ENCODE results near the gene AASDH. TPM values are rescaled to one million over a fixed set of nuclear protein-coding genes. Genes with fewer than 3 reads are reported as not detected.

The AASDH gene
- total and polyA plus RNA-seq, 7 experiments from 2014 or later = 10.2 to 26.8 (median 15.8) TPM

DNA sequence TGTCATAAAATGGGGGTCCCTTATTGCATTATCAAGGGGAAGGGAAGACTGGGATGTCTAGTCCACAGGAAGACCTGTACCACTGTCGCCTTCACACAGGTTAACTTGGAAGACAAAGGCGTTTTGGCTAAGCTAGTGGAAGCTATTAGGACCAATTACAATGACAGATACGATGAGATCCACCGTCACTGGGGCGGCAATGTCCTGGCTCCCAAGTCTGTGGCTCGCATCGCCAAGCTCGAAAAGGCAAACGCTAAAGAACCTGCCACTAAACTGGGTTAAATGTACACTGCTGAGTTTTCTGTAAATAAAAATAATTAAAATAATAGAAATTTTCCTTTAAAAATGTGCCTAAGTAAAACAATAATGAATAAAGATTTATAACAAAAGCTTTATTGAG, 30.6 kb downstream of the AASDH start:
- peaks cover 0 to 48% (median 20%) of the 10 kb centered on the region in 5 donors for H3K36me3 Mint-ChIP-seq
- Histone ChIP-seq H3K4me1 (ENCODE audit: control insufficient read depth in 2 of 2, insufficient read depth in 2 of 2, low read length in 2 of 2) (no peaks in the 10 kb centered on the region), H3K27me3 (ENCODE audit: control insufficient read depth in 2 of 2, insufficient read depth in 2 of 2, low read length in 2 of 2) (no peaks in the 10 kb centered on the region), H3K4me3 (ENCODE audit: low read length) (no peak overlapping the region), H3K36me3 (ENCODE audit: control insufficient read depth in 2 of 3, insufficient read depth in 3 of 3, low read length in 3 of 3) (no peaks in the 10 kb centered on the region), H3K9me3 (ENCODE audit: control insufficient read depth in 2 of 3, low read length in 3 of 3) (no peaks in the 10 kb centered on the region), H3K27ac (ENCODE audit: low read depth, low read length) (no peak overlapping the region)
- ChIA-PET POLR2A (no interaction called here), CTCF (no interaction called here)
- ATAC-seq = no peak
- no peak overlapping the region for H3K4me3 Mint-ChIP-seq
- no peaks in the 10 kb centered on the region for H3K4me1 Mint-ChIP-seq
- intact Hi-C loops (cut with micrococcal nuclease) = no loop called here
- no peaks in the 10 kb centered on the region for H3K9me3 Mint-ChIP-seq
- no peak overlapping the region for H3K27ac Mint-ChIP-seq
- DNase-seq = no peak
- H3K27me3 Mint-ChIP-seq = no peaks in the 10 kb centered on the region

DNA sequence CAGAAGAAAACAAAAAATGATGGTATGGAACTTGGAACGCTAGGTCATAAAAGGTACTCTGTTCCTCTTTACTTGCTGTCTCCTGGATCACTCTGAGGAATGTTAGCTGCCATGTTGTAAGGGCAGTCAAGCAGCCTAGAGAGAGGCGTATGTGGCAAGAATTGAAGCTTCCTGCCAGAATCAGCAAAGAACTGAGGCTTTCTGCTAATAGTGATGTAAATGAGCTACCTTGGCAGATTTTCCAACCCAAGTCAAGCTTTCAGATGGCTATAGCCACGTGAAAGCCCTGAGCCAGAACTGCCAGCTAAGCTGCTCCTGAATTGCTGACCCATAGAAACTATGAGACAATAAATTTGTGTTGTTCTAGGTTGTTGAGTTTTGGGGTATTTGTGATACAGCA, 38.7 kb downstream of the AASDH start:
- no peak overlapping the region for H3K4me3 Mint-ChIP-seq

DNA sequence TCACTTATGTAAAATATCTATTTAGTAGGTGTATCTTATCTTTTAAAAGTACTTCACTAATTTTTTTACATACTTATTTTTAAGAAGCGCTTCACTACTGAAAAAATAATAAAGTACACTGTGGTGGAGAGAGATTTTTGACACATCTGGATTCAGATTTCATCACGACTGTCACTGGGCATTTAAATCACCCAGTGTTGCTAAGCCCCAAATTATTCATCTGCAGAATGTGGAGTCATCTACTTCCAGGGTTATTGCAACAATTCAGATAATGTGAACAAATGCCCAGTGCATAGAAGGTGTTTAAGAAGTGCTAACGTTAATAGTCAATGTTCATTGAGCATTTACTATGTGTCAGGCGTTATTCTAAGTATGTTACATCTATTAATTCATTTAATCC, 41.8 kb downstream of the AASDH start:
- H3K36me3 ChIP-seq (ENCODE audit: control insufficient read depth in 2 of 3, insufficient read depth in 3 of 3, low read length in 3 of 3) = peaks cover 0 to 9% (median 0%) of the 10 kb centered on the region in 3 experiments
- peaks cover 7 to 37% (median 23%) of the 10 kb centered on the region in 5 donors for H3K36me3 Mint-ChIP-seq
- H3K27ac Mint-ChIP-seq = no peak overlapping the region
- intact Hi-C loops (cut with micrococcal nuclease) = no loop called here
- H3K27me3 ChIP-seq (ENCODE audit: control insufficient read depth in 2 of 2, insufficient read depth in 2 of 2, low read length in 2 of 2) = no peaks in the 10 kb centered on the region
- ChIA-PET POLR2A (interaction anchor here (0.6 kb wide), 1 partner anchor 103 kb away, joined by 4 read pairs; no protein-coding TSS in a partner anchor), CTCF (no interaction called here)
- no peaks in the 10 kb centered on the region for H3K27me3 Mint-ChIP-seq
- no peak overlapping the region for H3K4me3 ChIP-seq (ENCODE audit: low read length)
- no peaks in the 10 kb centered on the region for H3K9me3 Mint-ChIP-seq
- no peak for DNase-seq
- no peaks in the 10 kb centered on the region for H3K4me1 ChIP-seq (ENCODE audit: control insufficient read depth in 2 of 2, insufficient read depth in 2 of 2, low read length in 2 of 2)
- H3K9me3 ChIP-seq (ENCODE audit: control insufficient read depth in 2 of 3, low read length in 3 of 3) = no peaks in the 10 kb centered on the region
- no peak overlapping the region for H3K4me3 Mint-ChIP-seq
- ATAC-seq = no peak
- H3K4me1 Mint-ChIP-seq = peaks cover 0 to 19% (median 7%) of the 10 kb centered on the region in 7 donors
- no peak overlapping the region for H3K27ac ChIP-seq (ENCODE audit: low read depth, low read length)

More for the DNA sequence above, 38.7 kb downstream of the AASDH start:
- H3K36me3 ChIP-seq (ENCODE audit: control insufficient read depth in 2 of 3, insufficient read depth in 3 of 3, low read length in 3 of 3) = peaks cover 0 to 9% (median 0%) of the 10 kb centered on the region in 3 experiments
- H3K9me3 Mint-ChIP-seq = no peaks in the 10 kb centered on the region
- peaks cover 3 to 38% (median 19%) of the 10 kb centered on the region in 5 donors for H3K36me3 Mint-ChIP-seq
- ChIA-PET CTCF (no interaction called here), POLR2A (no interaction called here)
- H3K27ac ChIP-seq (ENCODE audit: low read depth, low read length) = no peak overlapping the region
- no peak for DNase-seq
- no peak for ATAC-seq
- H3K9me3 ChIP-seq (ENCODE audit: control insufficient read depth in 2 of 3, low read length in 3 of 3) = no peaks in the 10 kb centered on the region
- no peak overlapping the region for H3K4me3 ChIP-seq (ENCODE audit: low read length)
- no peaks in the 10 kb centered on the region for H3K4me1 ChIP-seq (ENCODE audit: control insufficient read depth in 2 of 2, insufficient read depth in 2 of 2, low read length in 2 of 2)
- intact Hi-C loops (cut with micrococcal nuclease) = no loop called here
- no peak overlapping the region for H3K27ac Mint-ChIP-seq
- H3K27me3 ChIP-seq (ENCODE audit: control insufficient read depth in 2 of 2, insufficient read depth in 2 of 2, low read length in 2 of 2) = no peaks in the 10 kb centered on the region
- peaks cover 0 to 19% (median 7%) of the 10 kb centered on the region in 7 donors for H3K4me1 Mint-ChIP-seq
- H3K27me3 Mint-ChIP-seq = no peaks in the 10 kb centered on the region

DNA sequence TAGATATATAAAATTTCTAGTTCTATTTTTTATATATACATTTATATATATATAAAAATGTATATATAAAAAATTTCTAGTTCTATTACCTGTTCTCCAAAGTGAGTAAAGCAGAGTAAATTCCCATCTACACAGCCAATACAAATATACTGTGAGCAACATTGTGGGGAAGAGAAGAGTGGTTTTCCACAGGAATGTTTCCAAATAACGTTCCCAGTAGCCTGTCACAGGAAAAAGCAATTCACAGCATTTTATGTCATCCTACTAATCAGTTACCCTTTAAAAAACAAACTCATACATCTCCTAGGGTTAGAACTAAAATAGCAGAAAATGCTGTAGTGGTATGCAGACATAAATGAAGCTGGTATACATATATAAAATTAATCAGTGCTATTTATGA, 44.5 kb downstream of the AASDH start:
- Mint-ChIP-seq H3K4me1 (peaks cover 0 to 5% (median 0%) of the 10 kb centered on the region in 7 donors), H3K27ac (no peak overlapping the region), H3K27me3 (no peaks in the 10 kb centered on the region), H3K36me3 (peaks cover 7 to 42% (median 27%) of the 10 kb centered on the region in 5 donors), H3K9me3 (peaks cover 0 to 3% (median 0%) of the 10 kb centered on the region in 11 donors), H3K4me3 (no peak overlapping the region)
- Histone ChIP-seq H3K27ac (ENCODE audit: low read depth, low read length) (no peak overlapping the region), H3K4me3 (ENCODE audit: low read length) (no peak overlapping the region), H3K9me3 (ENCODE audit: control insufficient read depth in 2 of 3, low read length in 3 of 3) (no peaks in the 10 kb centered on the region), H3K36me3 (ENCODE audit: control insufficient read depth in 2 of 3, insufficient read depth in 3 of 3, low read length in 3 of 3) (peaks cover 0 to 1% (median 0%) of the 10 kb centered on the region in 3 experiments), H3K27me3 (ENCODE audit: control insufficient read depth in 2 of 2, insufficient read depth in 2 of 2, low read length in 2 of 2) (no peaks in the 10 kb centered on the region), H3K4me1 (ENCODE audit: control insufficient read depth in 2 of 2, insufficient read depth in 2 of 2, low read length in 2 of 2) (no peaks in the 10 kb centered on the region)
- ChIA-PET CTCF (interaction anchor here (0.5 kb wide), 1 partner anchor 203 kb away, joined by 3 read pairs; no protein-coding TSS in a partner anchor), POLR2A (no interaction called here)
- DNase-seq = no peak
- no peak for ATAC-seq
- intact Hi-C loops (cut with micrococcal nuclease) = no loop called here

DNA sequence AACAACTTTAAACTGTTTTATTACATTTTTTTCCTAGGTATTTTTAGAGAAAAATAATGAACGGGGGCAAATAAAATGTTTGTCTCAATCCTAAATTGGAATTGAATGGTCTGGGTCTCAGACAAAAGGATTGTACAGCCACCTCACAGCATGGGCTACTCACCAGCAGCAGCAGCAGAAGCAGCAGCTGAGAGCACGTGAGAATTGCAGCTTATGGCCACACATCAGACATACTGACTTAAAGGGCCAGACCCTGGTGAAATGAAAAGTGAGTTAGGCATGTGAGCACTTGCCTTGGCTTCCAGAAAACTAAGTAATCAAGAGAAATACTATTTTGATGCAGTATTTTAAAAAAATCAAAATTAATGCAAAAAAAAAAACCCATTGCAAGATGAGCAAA, 56.6 kb downstream of the AASDH start:
- intact Hi-C loops (cut with micrococcal nuclease) = no loop called here
- peaks cover 0 to 8% (median 3%) of the 10 kb centered on the region in 11 donors for H3K9me3 Mint-ChIP-seq

DNA sequence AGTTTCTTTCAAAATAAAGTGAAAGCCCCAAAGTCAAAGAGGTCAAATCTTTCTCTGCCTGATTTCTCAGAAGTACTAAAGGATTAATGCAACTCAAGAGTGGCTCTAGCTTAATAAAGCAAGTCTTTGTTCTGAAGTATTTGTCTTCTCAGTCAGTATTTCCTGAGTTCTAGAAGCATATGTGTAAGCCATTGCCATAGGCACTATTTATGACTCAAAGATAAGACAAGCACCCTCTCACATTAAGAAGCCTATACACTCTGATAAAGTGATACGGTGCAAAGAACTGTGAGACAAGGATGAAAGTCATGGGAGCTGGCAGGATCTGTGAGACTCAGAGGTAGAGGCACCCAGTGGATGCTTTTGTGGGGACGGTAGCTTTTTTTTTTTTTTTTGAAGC, 60.9 kb downstream of the AASDH start:
- H3K4me1 Mint-ChIP-seq = no peaks in the 10 kb centered on the region
- POLR2A ChIA-PET = no interaction called here
- H3K27me3 Mint-ChIP-seq = peaks cover 4 to 6% (median 5%) of the 10 kb centered on the region in 5 donors

More for the DNA sequence above, 56.6 kb downstream of the AASDH start:
- no peak for ATAC-seq
- H3K9me3 ChIP-seq (ENCODE audit: control insufficient read depth in 2 of 3, low read length in 3 of 3) = no peaks in the 10 kb centered on the region
- Mint-ChIP-seq H3K27me3 (peaks cover 0 to 3% (median 0%) of the 10 kb centered on the region in 5 donors), H3K4me3 (no peak overlapping the region), H3K4me1 (no peaks in the 10 kb centered on the region), H3K36me3 (no peaks in the 10 kb centered on the region), H3K27ac (no peak overlapping the region)
- no peak for DNase-seq
- H3K27me3 ChIP-seq (ENCODE audit: control insufficient read depth in 2 of 2, insufficient read depth in 2 of 2, low read length in 2 of 2) = no peaks in the 10 kb centered on the region
- H3K4me3 ChIP-seq (ENCODE audit: low read length) = no peak overlapping the region
- CTCF ChIA-PET = no interaction called here
- no peaks in the 10 kb centered on the region for H3K4me1 ChIP-seq (ENCODE audit: control insufficient read depth in 2 of 2, insufficient read depth in 2 of 2, low read length in 2 of 2)
- H3K27ac ChIP-seq (ENCODE audit: low read depth, low read length) = no peak overlapping the region
- no peaks in the 10 kb centered on the region for H3K36me3 ChIP-seq (ENCODE audit: control insufficient read depth in 2 of 3, insufficient read depth in 3 of 3, low read length in 3 of 3)
- POLR2A ChIA-PET = interaction anchor here (0.6 kb wide), 1 partner anchor 319 kb away, joined by 4 read pairs; no protein-coding TSS in a partner anchor

DNA sequence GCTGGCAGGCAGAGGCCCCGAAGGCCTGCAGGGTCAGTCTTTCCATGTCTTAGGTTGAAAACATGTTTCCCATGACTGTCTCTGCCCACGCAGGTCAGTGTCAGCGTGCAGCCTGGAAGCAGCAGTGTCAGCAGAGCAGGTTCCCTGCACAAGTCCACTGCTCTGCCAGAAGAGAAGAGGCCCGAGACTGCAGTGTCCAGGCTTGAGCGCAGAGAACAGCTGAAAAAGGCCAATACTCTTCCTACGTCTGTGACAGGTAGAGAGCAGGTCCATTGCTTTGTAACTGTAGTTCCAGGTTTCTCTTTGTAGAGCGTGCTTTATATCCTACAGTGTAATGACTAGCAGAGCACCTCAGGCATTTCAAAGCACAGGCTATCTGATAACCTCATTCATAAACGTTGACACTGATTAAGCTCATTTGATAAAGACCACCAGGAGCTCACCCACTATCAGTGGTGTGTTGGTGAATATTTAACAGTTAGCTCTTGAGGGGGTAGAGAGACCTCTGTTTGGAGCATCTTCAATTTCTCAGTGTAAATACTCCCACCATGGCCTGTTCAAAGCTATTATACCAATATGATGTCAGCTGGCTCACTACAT, 63.2 kb downstream of the AASDH start:
- peaks cover 4 to 9% (median 6%) of the 10 kb centered on the region in 5 donors for H3K27me3 Mint-ChIP-seq
- Histone ChIP-seq H3K36me3 (ENCODE audit: control insufficient read depth in 2 of 3, insufficient read depth in 3 of 3, low read length in 3 of 3) (no peaks in the 10 kb centered on the region), H3K27ac (ENCODE audit: low read depth, low read length) (no peak overlapping the region), H3K4me1 (ENCODE audit: control insufficient read depth in 2 of 2, insufficient read depth in 2 of 2, low read length in 2 of 2) (no peaks in the 10 kb centered on the region), H3K27me3 (ENCODE audit: control insufficient read depth in 2 of 2, insufficient read depth in 2 of 2, low read length in 2 of 2) (no peaks in the 10 kb centered on the region), H3K9me3 (ENCODE audit: control insufficient read depth in 2 of 3, low read length in 3 of 3) (no peaks in the 10 kb centered on the region), H3K4me3 (ENCODE audit: low read length) (no peak overlapping the region)
- intact Hi-C loops (cut with micrococcal nuclease) = no loop called here
- CTCF ChIA-PET = no interaction called here
- no peak for DNase-seq
- H3K36me3 Mint-ChIP-seq = no peaks in the 10 kb centered on the region
- no peak overlapping the region for H3K4me3 Mint-ChIP-seq
- ATAC-seq = no peak
- no peaks in the 10 kb centered on the region for H3K9me3 Mint-ChIP-seq
- POLR2A ChIA-PET = no interaction called here
- no peaks in the 10 kb centered on the region for H3K4me1 Mint-ChIP-seq
- H3K27ac Mint-ChIP-seq = no peak overlapping the region

More for the DNA sequence above, 60.9 kb downstream of the AASDH start:
- CTCF ChIA-PET = no interaction called here
- no peak for DNase-seq
- no peaks in the 10 kb centered on the region for H3K36me3 Mint-ChIP-seq
- H3K4me3 Mint-ChIP-seq = no peak overlapping the region
- no peaks in the 10 kb centered on the region for H3K36me3 ChIP-seq (ENCODE audit: control insufficient read depth in 2 of 3, insufficient read depth in 3 of 3, low read length in 3 of 3)
- H3K9me3 Mint-ChIP-seq = peaks cover 0 to 1% (median 0%) of the 10 kb centered on the region in 11 donors
- H3K27ac Mint-ChIP-seq = no peak overlapping the region
- no peak for ATAC-seq
- intact Hi-C loops (cut with micrococcal nuclease) = no loop called here
- H3K27me3 ChIP-seq (ENCODE audit: control insufficient read depth in 2 of 2, insufficient read depth in 2 of 2, low read length in 2 of 2) = no peaks in the 10 kb centered on the region
- H3K4me3 ChIP-seq (ENCODE audit: low read length) = no peak overlapping the region
- no peak overlapping the region for H3K27ac ChIP-seq (ENCODE audit: low read depth, low read length)
- no peaks in the 10 kb centered on the region for H3K4me1 ChIP-seq (ENCODE audit: control insufficient read depth in 2 of 2, insufficient read depth in 2 of 2, low read length in 2 of 2)
- H3K9me3 ChIP-seq (ENCODE audit: control insufficient read depth in 2 of 3, low read length in 3 of 3) = no peaks in the 10 kb centered on the region

Measured in naive thymus-derived CD4-positive, alpha-beta T cell (primary cell).